Cerebellar nuclear complex (tissue), 1 donor: ENCODE results near the gene NPEPPS.
"Not testable (repeated sequence)": the region's sequence is repeated elsewhere in the genome, so short reads cannot be mapped to it uniquely, and the experiment has no call there.

Source experiments
- DNase-seq, 2 experiments: peaks; one replicate each; lab custom pipeline; 2025; lab: John Stamatoyannopoulos, UW

Gene NPEPPS

GRCh38 chr17:47530557-47531232 is at the start of gene NPEPPS:
NPEPPS (plus strand) TSS chr17:47531108; CDS start chr17:47531301, 193 bp downstream.
- DNase-seq = peak; percentile 11 to 22

DNA sequence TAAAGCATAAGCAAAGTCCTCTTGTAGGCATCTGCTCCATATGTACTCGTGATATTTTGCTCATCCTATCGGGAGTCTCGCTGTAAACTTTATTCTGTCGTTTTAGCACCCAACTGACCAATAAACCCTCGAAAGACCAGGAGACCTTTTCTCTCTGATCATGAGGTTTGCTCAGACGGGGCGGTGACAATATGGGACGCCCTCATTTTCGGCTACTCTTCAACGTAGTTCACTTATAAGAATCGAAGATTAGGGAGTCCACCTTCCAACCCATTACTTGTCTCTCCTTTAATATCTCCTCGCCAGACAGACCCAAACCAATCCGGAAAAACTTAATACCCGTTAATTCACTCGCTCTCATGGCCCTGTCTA is 39.1 kb upstream of the NPEPPS start:
- DNase-seq = not testable (repeated sequence)

GRCh38 chr17:47499074-47499473 is 31.8 kb upstream of the NPEPPS start:
- not testable (repeated sequence) for DNase-seq

DNA sequence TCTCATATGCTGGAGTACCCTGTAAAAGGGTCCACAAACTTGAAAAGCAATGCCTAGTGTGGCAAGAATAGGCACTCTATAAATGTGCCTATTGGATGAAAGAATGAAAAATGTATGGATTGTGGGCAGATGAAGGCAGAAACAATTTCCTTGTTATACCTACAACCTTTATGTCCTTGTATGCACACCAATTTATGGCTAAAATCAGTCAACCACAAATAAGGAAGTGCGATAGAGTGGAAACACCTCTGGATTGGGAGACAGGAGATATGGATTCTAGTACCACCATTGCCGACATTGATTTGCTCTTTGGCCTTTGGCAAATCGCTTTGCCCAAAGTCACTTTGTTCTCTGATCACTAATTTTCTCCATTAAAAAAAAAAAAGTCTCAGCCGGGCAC is 31.4 kb upstream of the NPEPPS start:
- DNase-seq = not testable (repeated sequence)

DNA sequence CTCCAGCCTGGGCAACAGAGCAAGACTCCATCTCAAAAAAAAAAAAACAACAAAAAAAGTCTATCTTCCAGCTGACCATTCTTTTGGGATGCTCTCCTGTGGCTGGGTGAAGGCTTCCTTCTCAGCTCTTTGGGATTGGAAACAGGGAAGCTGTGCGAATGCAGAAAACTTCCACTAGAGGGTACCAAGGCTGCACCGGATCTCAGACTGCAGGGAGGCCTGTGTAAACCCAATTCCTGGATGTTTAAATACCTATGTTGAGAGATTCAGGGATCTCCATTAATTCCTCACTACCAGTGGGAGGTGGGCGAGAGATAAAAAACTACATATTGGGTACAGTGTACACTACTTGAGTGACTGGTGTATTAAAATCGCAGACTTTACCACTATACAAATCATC is 30.3 kb upstream of the NPEPPS start:
- DNase-seq = not testable (repeated sequence)

- not testable (repeated sequence) for DNase-seq
Observed at GRCh38 chr17:47502122-47502731, 28.7 kb upstream of the NPEPPS start.

GRCh38 chr17:47502776-47503455 is 28.0 kb upstream of the NPEPPS start:
- DNase-seq = not testable (repeated sequence)

DNA sequence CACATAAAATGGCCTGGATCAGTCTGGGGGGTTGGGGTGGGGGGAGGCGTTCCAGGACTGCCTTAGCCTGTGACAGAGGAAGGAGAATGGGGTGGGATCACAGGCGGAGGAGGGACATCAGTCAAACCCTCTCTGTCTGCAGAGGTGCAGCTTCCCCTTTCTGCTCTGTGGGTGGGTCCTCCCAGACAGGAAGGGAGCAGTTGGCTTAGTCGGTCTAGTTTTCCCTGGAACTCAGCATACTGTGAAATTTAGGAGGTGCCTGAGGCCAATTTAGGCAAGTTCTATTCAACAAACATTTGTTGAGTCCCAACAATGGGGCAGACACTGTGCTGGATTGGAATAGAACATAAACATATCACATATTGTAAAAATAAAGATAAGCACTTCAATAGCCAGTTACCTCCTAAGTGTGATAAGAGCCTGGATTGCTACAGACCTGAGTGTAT is 19.2 kb upstream of the NPEPPS start:
- DNase-seq = not testable (repeated sequence)

GRCh38 chr17:47513301-47513700 is 17.6 kb upstream of the NPEPPS start:
- DNase-seq = not testable (repeated sequence)

DNA sequence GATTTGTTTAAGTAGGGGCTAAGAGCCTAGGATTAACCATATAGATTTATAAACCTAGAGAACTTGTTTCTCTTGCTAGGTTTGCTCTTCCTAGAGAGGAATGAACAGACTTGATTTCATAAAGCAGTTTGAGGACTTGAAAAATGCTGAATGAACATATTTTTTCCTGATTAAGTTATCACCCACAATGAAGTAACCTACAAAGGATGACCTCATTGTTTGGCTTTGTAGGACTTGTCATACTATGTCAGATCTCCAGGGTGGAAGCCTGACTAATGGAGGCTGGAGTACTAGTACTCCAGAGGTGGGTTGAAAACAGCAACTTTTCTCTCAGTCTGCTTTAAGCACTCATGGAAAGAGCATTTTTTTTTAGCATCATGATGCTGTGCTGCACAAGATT is 12.0 kb upstream of the NPEPPS start:
- DNase-seq = not testable (repeated sequence)

- not testable (repeated sequence) for DNase-seq
Observed at GRCh38 chr17:47519365-47519764, 11.5 kb upstream of the NPEPPS start.

DNA sequence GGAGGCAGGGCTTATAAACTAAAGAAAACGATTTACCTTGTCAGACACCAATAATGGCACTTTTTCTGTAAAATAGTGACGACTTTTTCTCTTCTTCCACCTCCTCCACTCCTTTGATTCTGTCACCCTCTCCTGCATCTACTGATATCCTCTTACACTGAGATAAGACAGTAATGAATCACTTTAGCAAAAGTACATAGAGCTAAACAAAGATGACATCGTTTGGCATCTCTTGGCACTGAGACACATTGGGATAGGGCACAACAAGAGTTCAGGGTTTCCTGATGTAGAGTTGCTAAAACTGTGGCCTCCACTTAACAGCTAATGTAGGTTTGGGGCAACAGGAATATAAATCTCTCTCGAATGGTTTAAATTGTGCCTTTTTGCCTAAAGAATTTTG is 10.6 kb upstream of the NPEPPS start:
- not testable (repeated sequence) for DNase-seq

GRCh38 chr17:47521434-47521833 is 9.5 kb upstream of the NPEPPS start:
- DNase-seq = not testable (repeated sequence)

DNA sequence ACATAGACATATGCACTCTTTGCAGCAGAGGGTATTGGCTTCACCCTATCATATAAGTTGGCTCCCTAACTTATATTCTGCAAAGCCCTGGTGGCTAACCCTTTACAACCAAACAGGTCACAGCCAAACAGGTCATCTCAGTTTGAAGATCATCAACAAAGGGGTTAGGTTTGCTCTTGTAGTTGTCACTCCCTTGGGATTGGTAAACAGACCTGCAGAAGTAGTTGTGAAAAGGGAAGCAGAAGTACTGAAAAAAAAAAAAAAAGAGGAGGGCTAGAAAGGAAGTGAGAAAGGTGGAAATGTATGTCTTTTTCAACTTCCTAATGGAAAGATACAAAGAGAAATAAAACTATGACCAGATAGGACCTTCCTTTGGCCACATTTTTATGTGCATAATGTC is 8.6 kb upstream of the NPEPPS start:
- not testable (repeated sequence) for DNase-seq

- not testable (repeated sequence) for DNase-seq
Observed at GRCh38 chr17:47531233-47531820, 419 bp downstream of the NPEPPS start.

DNA sequence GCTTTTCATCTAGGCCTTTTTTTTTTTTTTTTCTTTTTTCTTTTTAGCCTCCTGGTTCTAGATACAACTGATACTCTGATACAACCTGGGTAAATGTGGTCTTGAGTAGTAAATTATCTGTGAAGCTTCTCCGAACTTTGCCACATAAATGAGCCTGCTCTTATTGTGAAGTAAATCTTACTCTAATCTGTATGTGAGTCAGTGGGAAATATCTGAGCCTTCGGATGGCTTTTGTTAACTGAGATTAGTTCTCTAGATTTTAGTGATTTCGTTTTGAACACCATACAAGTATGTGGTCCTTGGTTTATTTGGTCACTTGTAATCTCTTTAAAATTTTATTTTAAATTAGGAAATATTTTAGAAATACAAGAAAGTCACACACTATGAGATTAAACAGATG is 8.2 kb downstream of the NPEPPS start:
- DNase-seq = not testable (repeated sequence)

DNA sequence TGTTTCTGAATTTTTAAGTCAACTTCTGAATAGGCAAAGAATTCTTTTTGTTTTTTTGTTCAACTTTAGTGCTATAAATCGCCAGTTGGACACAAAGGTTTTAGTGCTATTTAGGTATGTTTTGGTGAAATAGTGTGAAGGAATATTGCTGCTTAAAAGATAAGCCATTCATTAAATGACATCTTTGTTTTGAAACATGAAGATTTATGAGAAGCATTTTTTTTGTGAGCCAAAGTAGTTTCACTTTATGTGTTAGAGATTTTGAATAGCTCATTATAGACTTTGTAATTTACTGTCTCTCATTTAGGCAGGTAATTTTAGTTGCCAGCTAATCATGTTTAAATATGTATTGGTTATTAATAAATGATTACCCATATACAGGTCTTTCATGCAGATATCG is 10.8 kb downstream of the NPEPPS start:
- DNase-seq = not testable (repeated sequence)

GRCh38 chr17:47544327-47544726 is 13.4 kb downstream of the NPEPPS start:
- not testable (repeated sequence) for DNase-seq

DNA sequence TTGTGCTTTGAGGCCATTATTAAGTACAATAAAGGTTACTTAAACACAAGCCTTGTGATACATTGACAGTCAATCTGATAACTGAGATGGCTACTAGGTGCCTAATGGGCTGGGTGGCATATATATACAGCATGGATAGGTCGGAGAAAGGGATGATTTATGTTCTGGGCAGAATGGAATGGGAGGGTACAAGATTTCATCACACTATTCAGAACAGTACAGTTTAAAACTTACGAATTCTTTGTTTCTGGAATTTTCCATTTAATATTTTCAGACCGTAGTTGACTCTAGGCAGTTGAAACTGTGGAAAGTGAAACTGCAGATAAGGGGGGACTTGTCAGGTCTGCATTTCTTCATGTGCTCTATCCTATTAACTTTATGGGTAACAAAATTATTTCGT is 23.8 kb downstream of the NPEPPS start:
- DNase-seq = not testable (repeated sequence)

DNA sequence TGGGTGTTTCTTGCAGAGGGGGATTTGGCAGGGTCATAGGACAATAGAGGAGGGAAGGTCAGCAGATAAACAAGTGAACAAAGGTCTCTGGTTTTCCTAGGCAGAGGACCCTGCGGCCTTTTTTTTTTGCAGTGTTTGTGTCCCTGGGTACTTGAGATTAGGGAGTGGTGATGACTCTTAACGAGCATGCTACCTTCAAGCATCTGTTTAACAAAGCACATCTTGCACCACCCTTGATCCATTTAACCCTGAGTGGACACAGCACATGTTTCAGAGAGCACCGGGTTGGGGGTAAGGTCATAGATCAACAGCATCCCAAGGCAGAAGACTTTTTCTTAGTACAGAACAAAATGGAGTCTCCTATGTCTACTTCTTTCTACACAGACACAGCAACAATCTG is 25.2 kb downstream of the NPEPPS start:
- DNase-seq = not testable (repeated sequence)

DNA sequence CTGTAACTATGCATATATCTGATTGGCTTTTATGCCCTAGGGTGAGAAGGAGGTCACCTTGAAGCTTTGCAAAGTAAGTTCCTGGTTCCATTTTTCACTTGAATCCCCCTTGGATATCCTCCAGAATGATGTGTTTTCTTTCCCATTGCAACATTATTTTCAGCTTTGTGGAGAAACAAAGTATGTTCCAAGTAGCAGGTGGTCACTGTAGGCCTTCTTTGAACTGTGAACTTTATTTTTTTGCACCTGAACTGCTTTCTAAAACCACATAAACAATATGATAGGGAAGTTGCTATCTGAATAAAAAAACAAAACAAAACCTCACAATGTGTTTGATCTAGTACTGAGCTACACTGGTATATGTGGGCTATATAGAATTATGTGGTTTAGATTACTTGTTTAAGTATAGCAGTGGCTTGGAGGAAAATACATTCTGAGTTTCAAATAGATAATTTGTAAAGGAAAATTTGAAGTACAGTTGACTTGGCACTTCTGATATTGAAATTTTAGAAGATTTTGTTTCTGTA is 29.7 kb downstream of the NPEPPS start:
- DNase-seq = not testable (repeated sequence)
